ENCODE results near the gene ASB2.

ASB2 gene

GRCh38 chr14:93884950-93885349 lies 91.4 kb downstream of the ASB2 start:
- no peak for TF ChIP-seq CTCF (IDR thresholded peaks at IDR 0.05; ENCODE audit: low read depth, low read length, missing control alignments)
- no peak overlapping the region for H3K4me3 ChIP-seq (replicated peaks; ENCODE audit: low read depth, low read length)
- no peak for DNase-seq (ENCODE audit: extremely low read depth, low read depth)

Data from HFF-Myc (cell line).